Stomach (tissue), 9 donors: Measurements from ENCODE around the gene TMEM132C. TPM values are rescaled to one million over a fixed set of nuclear protein-coding genes. Genes with fewer than 3 reads are reported as not detected.

Source experiments
- DNase-seq, 2 donors: peaks; one replicate each; pipeline versions ENCODE4 v3.0.0 to v3.0.0-alpha.2; 2013 to 2019
- H3K27ac ChIP-seq, 5 donors: fragments of 200-600 bp in 4 of 5; sonication (generic) in 4 of 5; one replicate each; pipeline ENCODE4 v1.5.1; 2013 to 2019; ENCODE audit warnings: mild to moderate bottlenecking in 1 of 5, moderate library complexity in 1 of 5
- H3K27me3 ChIP-seq, 3 donors: fragments of 200-600 bp; sonication (generic); one replicate each; pipeline ENCODE4 v1.5.1; 2017 to 2019; ENCODE audit warnings: mixed run types in 1 of 3
- H3K36me3 ChIP-seq, 4 donors: fragments of 200-600 bp; sonication (generic); 1 replicate in 3 of 4; 2 replicates in 1 of 4; pipeline ENCODE4 v1.5.1; 2016 to 2019
- H3K4me1 ChIP-seq, 4 donors: fragments of 200-600 bp; sonication (generic); one replicate each; pipeline ENCODE4 v1.5.1; 2016 to 2019
- H3K4me3 ChIP-seq, 4 donors: fragments of 200-600 bp; sonication (generic) in 3 of 4; one replicate each; pipeline ENCODE4 v1.5.1; 2016 to 2019; ENCODE audit warnings: mild to moderate bottlenecking in 1 of 4
- H3K9me3 ChIP-seq, 4 donors: fragments of 200-600 bp; sonication (generic); one replicate each; pipeline ENCODE4 v1.5.1; 2016 to 2019
- EP300 ChIP-seq: sonication (generic); formaldehyde crosslinking; IDR thresholded peaks from one replicate; pipeline ENCODE4 v1.6.1; 2017; ENCODE audit warnings: antibody characterized with exemption
- POLR2A ChIP-seq, 4 donors: fragments of 450-650 bp; IDR thresholded peaks; one replicate each; pipeline ENCODE4 v1.6.1; 2016; ENCODE audit warnings: antibody characterized with exemption in 4 of 4, control low read depth in 2 of 4, mild to moderate bottlenecking in 1 of 4, moderate library complexity in 1 of 4
- POLR2AphosphoS5 ChIP-seq, 3 donors: sonication (generic); formaldehyde crosslinking; IDR thresholded peaks; one replicate each; pipeline ENCODE4 v1.6.1; 2016; ENCODE audit warnings: antibody characterized with exemption in 3 of 3
- WGBS, 5 donors: extraction: QIAGEN DNeasy Blood & Tissue Kit in 3 of 5; methylation state at CpG; one replicate each; pipeline versions ENCODE4 v1.1.5 to v1.1.7; 2013 to 2018; 5-methylcytosine and 5-hydroxymethylcytosine counted together
- intact Hi-C: fragments of 100-400 bp; cut with DNase I; formaldehyde crosslinking; loops from one replicate; pipeline ENCODE4 v1.15.1; 2023; ENCODE audit warnings: low total_unique reads
- polyA plus RNA-seq, 3 donors: library from polyadenylated mRNA; stranded (reverse); fragments of 200-250 nt; gene quantifications; one replicate each; pipeline ENCODE4 v1.2.3, GENCODE V29; 2013
- total RNA-seq, 5 donors: library from RNA; depleted of rRNA; stranded (reverse); fragments of >200 nt; gene quantifications; one replicate each; pipeline versions ENCODE4 v1.1.0 to v1.2.3, GENCODE V29; 2014 to 2016
- TF ChIP-seq, protein P1 (sequence below), 7 experiments: fragments of 450-650 bp in 4 of 7; fragments of 200-600 bp in 3 of 7; sonication (generic) in 3 of 7; IDR thresholded peaks; one replicate each; pipeline ENCODE4 v1.5.1; 2016 to 2019; ENCODE audit warnings: antibody characterized with exemption in 7 of 7, control low read depth in 2 of 7, mild to moderate bottlenecking in 1 of 7
- donor health status: healthy with polysubstance abuse.
- donor health status: Bipolar disorder and iron deficiency.
- donor health status: healthy.

The TMEM132C gene
- total and polyA plus RNA-seq, 8 donors = under 0.01 to 12.8 (median 0.94) TPM

DNA sequence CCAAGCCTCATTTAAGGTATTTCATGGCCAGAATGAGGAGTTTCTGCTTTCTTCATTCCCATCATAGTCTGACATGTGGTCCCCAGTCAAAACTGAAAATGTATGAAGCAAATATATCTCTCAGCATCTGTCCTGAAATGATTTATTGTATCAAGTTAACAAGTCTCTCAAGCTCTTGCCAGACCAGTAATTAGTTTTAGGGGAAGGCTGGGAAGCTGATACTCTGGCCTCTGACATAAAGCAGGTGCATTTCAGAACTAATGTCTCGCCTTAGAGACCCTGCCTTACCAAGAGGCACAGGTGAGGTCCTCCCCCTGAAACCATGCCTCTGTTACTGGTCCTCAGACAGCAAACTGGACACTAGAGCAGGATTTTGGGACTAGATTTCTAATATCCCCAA is 290.3 kb downstream of the TMEM132C start:
- TF ChIP-seq, protein P1, sequence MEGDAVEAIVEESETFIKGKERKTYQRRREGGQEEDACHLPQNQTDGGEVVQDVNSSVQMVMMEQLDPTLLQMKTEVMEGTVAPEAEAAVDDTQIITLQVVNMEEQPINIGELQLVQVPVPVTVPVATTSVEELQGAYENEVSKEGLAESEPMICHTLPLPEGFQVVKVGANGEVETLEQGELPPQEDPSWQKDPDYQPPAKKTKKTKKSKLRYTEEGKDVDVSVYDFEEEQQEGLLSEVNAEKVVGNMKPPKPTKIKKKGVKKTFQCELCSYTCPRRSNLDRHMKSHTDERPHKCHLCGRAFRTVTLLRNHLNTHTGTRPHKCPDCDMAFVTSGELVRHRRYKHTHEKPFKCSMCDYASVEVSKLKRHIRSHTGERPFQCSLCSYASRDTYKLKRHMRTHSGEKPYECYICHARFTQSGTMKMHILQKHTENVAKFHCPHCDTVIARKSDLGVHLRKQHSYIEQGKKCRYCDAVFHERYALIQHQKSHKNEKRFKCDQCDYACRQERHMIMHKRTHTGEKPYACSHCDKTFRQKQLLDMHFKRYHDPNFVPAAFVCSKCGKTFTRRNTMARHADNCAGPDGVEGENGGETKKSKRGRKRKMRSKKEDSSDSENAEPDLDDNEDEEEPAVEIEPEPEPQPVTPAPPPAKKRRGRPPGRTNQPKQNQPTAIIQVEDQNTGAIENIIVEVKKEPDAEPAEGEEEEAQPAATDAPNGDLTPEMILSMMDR (IDR thresholded peaks at IDR 0.05) = no peak
- no peak for TF ChIP-seq POLR2AphosphoS5 (IDR thresholded peaks at IDR 0.05)
- TF ChIP-seq POLR2A (IDR thresholded peaks at IDR 0.05) = no peak
- TF ChIP-seq EP300 = no peak

DNA sequence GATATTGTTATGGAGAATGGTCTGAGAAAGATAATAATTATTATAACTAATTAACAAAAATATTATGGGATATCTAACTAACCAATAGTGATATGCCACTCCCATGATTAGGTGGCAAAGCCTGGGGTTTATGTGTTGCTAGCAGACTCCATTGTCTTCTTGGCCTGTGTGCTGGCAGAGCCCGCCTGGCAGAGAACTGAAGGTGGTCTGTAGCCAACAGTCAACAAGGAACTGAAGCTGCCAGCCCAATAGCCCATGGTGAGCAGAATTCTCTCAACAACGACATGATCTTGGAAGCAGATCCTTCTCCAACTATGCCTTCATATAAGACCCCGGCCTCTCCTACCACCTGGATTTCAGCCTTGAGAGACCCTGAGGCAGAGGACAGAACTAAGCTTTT is 298.0 kb downstream of the TMEM132C start:
- TF ChIP-seq POLR2A (IDR thresholded peaks at IDR 0.05) (no peak), EP300 (no peak), POLR2AphosphoS5 (IDR thresholded peaks at IDR 0.05) (no peak)
- TF ChIP-seq, protein P1 (IDR thresholded peaks at IDR 0.05) = no peak
- intact Hi-C loops = no loop called here
- no peak overlapping the region for H3K27ac ChIP-seq
- peaks cover 0 to 5% (median 0%) of the 10 kb centered on the region in 3 donors for H3K27me3 ChIP-seq
- H3K36me3 ChIP-seq = no peaks in the 10 kb centered on the region
- H3K4me1 ChIP-seq = no peaks in the 10 kb centered on the region
- no peak overlapping the region for H3K4me3 ChIP-seq
- 73 to 90% (median 80%) methylated on average over 2 to 3 of the region's 3 CpGs for WGBS, 5 donors
- DNase-seq = no peak
- H3K9me3 ChIP-seq = peaks cover 0 to 11% (median 9%) of the 10 kb centered on the region in 4 donors

More for the DNA sequence above, 290.3 kb downstream of the TMEM132C start:
- intact Hi-C loops = no loop called here
- no peak overlapping the region for H3K27ac ChIP-seq
- H3K27me3 ChIP-seq = peaks cover 0 to 9% (median 0%) of the 10 kb centered on the region in 3 donors
- H3K4me3 ChIP-seq = no peak overlapping the region
- H3K4me1 ChIP-seq = no peaks in the 10 kb centered on the region
- H3K9me3 ChIP-seq = peaks cover 7 to 23% (median 22%) of the 10 kb centered on the region in 4 donors
- WGBS, 5 donors = 54 to 100% (median 55%) methylated on average over 1 of the region's 1 CpG
- no peaks in the 10 kb centered on the region for H3K36me3 ChIP-seq
- DNase-seq = no peak

DNA sequence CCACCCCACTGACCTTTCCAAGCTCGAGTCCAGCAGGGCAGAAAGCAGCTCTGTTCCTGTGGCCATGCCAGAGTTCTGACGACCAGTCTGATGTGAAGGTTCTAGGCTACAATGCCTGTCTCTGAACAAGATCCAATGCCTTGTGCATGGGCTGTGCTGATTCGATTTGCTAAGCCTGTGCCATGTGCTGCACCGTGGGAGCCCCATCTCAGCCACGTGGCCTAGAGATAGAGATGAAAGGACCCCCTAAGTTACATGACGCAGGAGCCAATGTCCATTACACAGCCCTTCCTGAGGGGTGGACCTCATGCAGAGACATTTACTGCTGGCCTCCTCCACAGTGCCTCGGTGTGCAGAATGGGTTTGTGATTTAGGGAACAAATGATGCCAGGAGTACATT is 300.8 kb downstream of the TMEM132C start:
- intact Hi-C loops = no loop called here
- Histone ChIP-seq H3K4me1 (no peaks in the 10 kb centered on the region), H3K36me3 (no peaks in the 10 kb centered on the region), H3K27ac (no peak overlapping the region), H3K27me3 (peaks cover 0 to 5% (median 0%) of the 10 kb centered on the region in 3 donors), H3K9me3 (peaks cover 0 to 20% (median 14%) of the 10 kb centered on the region in 4 donors), H3K4me3 (no peak overlapping the region)
- TF ChIP-seq POLR2AphosphoS5 (IDR thresholded peaks at IDR 0.05) (no peak), POLR2A (IDR thresholded peaks at IDR 0.05) (no peak)
- DNase-seq = no peak
- 57 to 73% (median 67%) methylated on average over 7 of the region's 7 CpGs for WGBS, 5 donors

DNA sequence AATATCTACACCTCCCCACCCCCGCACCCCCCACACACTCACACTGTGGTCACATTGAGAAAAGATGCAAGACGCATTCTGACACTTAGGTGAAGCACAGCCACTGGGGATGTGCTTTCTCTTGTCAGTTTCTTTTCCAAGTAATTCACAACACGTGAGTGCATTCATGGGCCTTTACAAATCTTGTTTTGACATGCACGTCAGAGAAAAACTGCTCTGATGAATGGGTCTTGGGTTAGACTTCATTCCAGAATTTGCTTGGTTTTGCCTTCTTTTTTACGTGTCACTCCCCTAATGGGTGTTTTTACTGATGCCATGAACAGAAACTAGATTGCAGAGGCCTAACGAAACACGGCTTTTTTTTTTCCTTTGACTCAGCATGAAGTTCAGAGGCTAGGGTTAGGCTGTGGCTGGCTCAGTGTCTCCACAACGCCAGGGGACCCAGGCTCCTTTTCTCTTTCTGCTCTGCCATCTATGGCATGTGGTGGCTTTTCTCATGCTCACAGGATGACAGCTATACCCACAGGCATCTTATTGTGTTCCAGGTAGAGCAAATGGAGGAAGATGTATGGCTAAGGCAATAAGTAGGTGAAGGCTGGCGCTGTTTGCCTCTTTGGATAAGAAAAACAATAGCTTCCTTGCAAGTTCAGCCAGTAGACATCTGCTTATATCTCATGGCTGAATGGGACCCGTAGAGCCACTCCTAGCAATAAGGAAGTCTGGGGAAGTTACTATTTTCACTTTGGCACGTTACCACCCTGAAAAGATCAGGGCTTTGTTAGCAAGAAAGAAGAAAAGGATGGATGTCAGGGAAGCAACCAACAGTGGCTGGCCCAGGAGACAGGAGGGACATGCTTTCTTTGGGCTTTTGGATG is 303.5 kb downstream of the TMEM132C start:
- Histone ChIP-seq H3K27me3 (peaks cover 0 to 5% (median 0%) of the 10 kb centered on the region in 3 donors), H3K4me1 (no peaks in the 10 kb centered on the region), H3K9me3 (peaks cover 0 to 13% (median 9%) of the 10 kb centered on the region in 4 donors), H3K27ac (no peak overlapping the region), H3K4me3 (no peak overlapping the region), H3K36me3 (no peaks in the 10 kb centered on the region)
- intact Hi-C loops = no loop called here
- TF ChIP-seq, protein P1 (IDR thresholded peaks at IDR 0.05) = no peak
- WGBS, 5 donors = 49 to 68% (median 60%) methylated on average over 11 of the region's 11 CpGs
- DNase-seq = no peak
